Neural cell (in vitro differentiated cells): ENCODE data around the gene GFOD2. TPM values are rescaled to one million over a fixed set of nuclear protein-coding genes. Genes with fewer than 3 reads are reported as not detected.

Source experiments
- H2AFZ ChIP-seq: fragments of 200-600, 300-800 bp; sonication (generic), shearing (Covaris generic); 2 replicates; pipeline ENCODE4 v1.6.0; 2014; ENCODE audit warnings: low read depth, mild to moderate bottlenecking, antibody characterized with exemption, low read length, moderate library complexity
- H3F3A ChIP-seq: fragments of 200-600 bp; shearing (Covaris generic); 2 replicates; pipeline ENCODE4 v1.6.1; 2016; ENCODE audit warnings: mild to moderate bottlenecking, moderate library complexity, mixed read lengths, antibody characterized with exemption, low read length; ENCODE audit not compliant: insufficient read depth, poor library complexity, severe bottlenecking
- H3K27ac ChIP-seq: fragments of 200-600, 300-800 bp; sonication (generic), shearing (Covaris generic); 2 replicates; pipeline ENCODE4 v1.5.1; 2014; ENCODE audit warnings: mild to moderate bottlenecking, low read length, moderate library complexity
- H3K27me3 ChIP-seq: fragments of 300-800, 200-600 bp; sonication (generic), shearing (Covaris generic); 2 replicates; pipeline ENCODE4 v1.6.0; 2014; ENCODE audit warnings: mild to moderate bottlenecking, low read depth, low read length, moderate library complexity; ENCODE audit not compliant: insufficient read depth
- H3K36me3 ChIP-seq: fragments of 300-800, 200-600 bp; sonication (generic), shearing (Covaris generic); 2 replicates; pipeline ENCODE4 v1.5.1; 2014; ENCODE audit warnings: mild to moderate bottlenecking, antibody characterized with exemption, low read length, moderate library complexity; ENCODE audit not compliant: insufficient read depth
- H3K4me2 ChIP-seq: fragments of 300-800, 200-600 bp; sonication (generic), shearing (Covaris generic); 2 replicates; pipeline ENCODE4 v1.6.0; 2014; ENCODE audit warnings: mild to moderate bottlenecking, low read length
- H3K4me3 ChIP-seq: fragments of 300-800, 200-600 bp; sonication (generic), shearing (Covaris generic); 2 replicates; pipeline ENCODE4 v1.5.1; 2014; ENCODE audit warnings: mild to moderate bottlenecking, low read length, moderate library complexity
- H3K79me2 ChIP-seq: fragments of 200-600 bp; shearing (Covaris generic); replicated peaks from 2 replicates; pipeline ENCODE4 v1.6.0; 2014; ENCODE audit warnings: mild to moderate bottlenecking, low read length, moderate library complexity; ENCODE audit not compliant: insufficient read depth
- H3K9ac ChIP-seq: fragments of 300-800, 200-600 bp; sonication (generic), shearing (Covaris generic); 2 replicates; pipeline ENCODE4 v1.6.1; 2016; ENCODE audit warnings: mild to moderate bottlenecking, low read length, mixed read lengths
- H3K9me2 ChIP-seq: fragments of 200-600 bp; shearing (Covaris generic); 2 replicates; pipeline ENCODE4 v1.6.1; 2016; ENCODE audit warnings: mild to moderate bottlenecking, low read length, mixed read lengths; ENCODE audit not compliant: insufficient read depth
- H3K9me3 ChIP-seq: fragments of 200-600, 300-800 bp; sonication (generic), shearing (Covaris generic); 2 replicates; pipeline ENCODE4 v1.6.1; 2016; ENCODE audit warnings: mild to moderate bottlenecking, mixed run types, low read length, moderate library complexity, mixed read lengths
- H4K20me1 ChIP-seq: fragments of 200-600 bp; shearing (Covaris generic); 2 replicates; pipeline ENCODE4 v1.6.1; 2016; ENCODE audit warnings: mild to moderate bottlenecking, mixed run types; ENCODE audit not compliant: insufficient read depth
- EP300 ChIP-seq: fragments of 450-650 bp; conservative IDR thresholded peaks from 2 replicates; pipeline ENCODE4 v1.6.1; 2014; ENCODE audit warnings: antibody characterized with exemption, mild to moderate bottlenecking, moderate library complexity; ENCODE audit not compliant: poor library complexity, severe bottlenecking
- EZH2 ChIP-seq: fragments of 200-600, 300-800 bp; shearing (Covaris generic), sonication (generic); IDR thresholded peaks from 2 replicates; pipeline ENCODE4 v1.6.1; 2014; ENCODE audit warnings: antibody characterized with exemption, low read length, borderline replicate concordance, mild to moderate bottlenecking; ENCODE audit not compliant: insufficient read depth, poor library complexity, severe bottlenecking
- MXI1 ChIP-seq: fragments of 450-650 bp; conservative IDR thresholded peaks from 2 replicates; pipeline ENCODE4 v1.6.1; 2014; ENCODE audit warnings: antibody characterized with exemption, mild to moderate bottlenecking; ENCODE audit not compliant: poor library complexity, severe bottlenecking
- POLR2AphosphoS5 ChIP-seq: IDR thresholded peaks from 2 replicates; pipeline ENCODE4 v1.6.1; 2012
- RAD21 ChIP-seq: fragments of 450-650 bp; conservative IDR thresholded peaks from 2 replicates; pipeline ENCODE4 v1.6.1; 2014; ENCODE audit warnings: antibody characterized with exemption, mild to moderate bottlenecking, moderate library complexity
- SMC3 ChIP-seq: fragments of 450-650 bp; conservative IDR thresholded peaks from 2 replicates; pipeline ENCODE4 v1.6.1; 2014; ENCODE audit warnings: antibody characterized with exemption, mild to moderate bottlenecking, moderate library complexity; ENCODE audit not compliant: poor library complexity
- TAF1 ChIP-seq: IDR thresholded peaks from 2 replicates; pipeline ENCODE4 v1.6.1; 2012; ENCODE audit warnings: low read depth
- polyA plus RNA-seq: library from polyadenylated mRNA; depleted of rRNA; stranded (reverse); fragments of >200 nt; gene quantifications from 2 replicates; pipeline ENCODE4 v1.2.3, GENCODE V29; 2014
- TF ChIP-seq, protein P1 (sequence below): fragments of 450-650 bp; IDR thresholded peaks from 2 replicates; pipeline ENCODE4 v1.5.1; 2014; ENCODE audit warnings: antibody characterized with exemption, mild to moderate bottlenecking, moderate library complexity; ENCODE audit not compliant: poor library complexity, severe bottlenecking
- TF ChIP-seq, protein P2 (sequence below): IDR thresholded peaks from 2 replicates; pipeline ENCODE4 v1.6.1; 2012; ENCODE audit warnings: borderline replicate concordance

GFOD2 gene
- polyA plus RNA-seq, 1 donor from 2014 or later, result 88.4 TPM

DNA sequence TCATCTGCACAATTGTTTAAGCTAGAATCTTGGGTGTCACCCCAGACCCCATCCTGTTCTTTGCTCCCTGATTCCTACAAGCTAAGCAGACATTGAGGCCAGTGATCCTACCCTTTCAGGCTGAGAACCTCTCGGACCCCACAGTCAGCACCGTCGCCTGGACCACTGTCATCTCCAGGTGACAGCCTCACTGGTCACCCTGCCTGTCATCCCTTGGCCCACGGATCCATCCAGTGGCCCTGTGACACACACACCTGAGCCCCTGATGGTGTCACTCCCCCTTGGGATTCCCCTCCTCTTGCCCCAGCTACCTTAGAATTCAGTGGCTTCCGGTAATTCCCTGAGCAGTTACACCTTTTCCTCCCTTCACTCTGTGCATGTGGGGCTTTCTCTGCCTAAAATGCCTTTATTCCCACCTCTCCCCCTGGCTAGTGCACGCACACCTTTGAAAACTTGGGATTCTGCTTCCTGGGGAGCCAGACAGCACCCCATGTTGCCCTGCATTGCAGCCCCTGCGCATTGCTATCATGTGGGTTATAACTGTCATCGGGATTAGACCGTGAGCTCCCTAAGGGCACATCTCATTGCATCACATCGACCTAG is 49.5 kb downstream of the GFOD2 start:
- Histone ChIP-seq H3K9ac (no peak overlapping the region), H3K79me2 (no peaks in the 10 kb centered on the region), H3K4me2 (no peak overlapping the region), H3K9me2 (no peaks in the 10 kb centered on the region), H3F3A (no peaks in the 10 kb centered on the region), H3K36me3 (no peaks in the 10 kb centered on the region), H3K27ac (no peak overlapping the region), H3K9me3 (no peaks in the 10 kb centered on the region), H2AFZ (no peak overlapping the region), H4K20me1 (no peaks in the 10 kb centered on the region), H3K27me3 (no peaks in the 10 kb centered on the region), H3K4me3 (no peak overlapping the region)
- TF ChIP-seq RAD21, result no peak
- TF ChIP-seq TAF1, result no peak
- TF ChIP-seq, protein P1, sequence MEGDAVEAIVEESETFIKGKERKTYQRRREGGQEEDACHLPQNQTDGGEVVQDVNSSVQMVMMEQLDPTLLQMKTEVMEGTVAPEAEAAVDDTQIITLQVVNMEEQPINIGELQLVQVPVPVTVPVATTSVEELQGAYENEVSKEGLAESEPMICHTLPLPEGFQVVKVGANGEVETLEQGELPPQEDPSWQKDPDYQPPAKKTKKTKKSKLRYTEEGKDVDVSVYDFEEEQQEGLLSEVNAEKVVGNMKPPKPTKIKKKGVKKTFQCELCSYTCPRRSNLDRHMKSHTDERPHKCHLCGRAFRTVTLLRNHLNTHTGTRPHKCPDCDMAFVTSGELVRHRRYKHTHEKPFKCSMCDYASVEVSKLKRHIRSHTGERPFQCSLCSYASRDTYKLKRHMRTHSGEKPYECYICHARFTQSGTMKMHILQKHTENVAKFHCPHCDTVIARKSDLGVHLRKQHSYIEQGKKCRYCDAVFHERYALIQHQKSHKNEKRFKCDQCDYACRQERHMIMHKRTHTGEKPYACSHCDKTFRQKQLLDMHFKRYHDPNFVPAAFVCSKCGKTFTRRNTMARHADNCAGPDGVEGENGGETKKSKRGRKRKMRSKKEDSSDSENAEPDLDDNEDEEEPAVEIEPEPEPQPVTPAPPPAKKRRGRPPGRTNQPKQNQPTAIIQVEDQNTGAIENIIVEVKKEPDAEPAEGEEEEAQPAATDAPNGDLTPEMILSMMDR, result no peak
- no peak for TF ChIP-seq EZH2
- TF ChIP-seq MXI1, result no peak
- TF ChIP-seq EP300, result no peak
- TF ChIP-seq SMC3, result no peak
- TF ChIP-seq POLR2AphosphoS5, result no peak
- TF ChIP-seq, protein P2, sequence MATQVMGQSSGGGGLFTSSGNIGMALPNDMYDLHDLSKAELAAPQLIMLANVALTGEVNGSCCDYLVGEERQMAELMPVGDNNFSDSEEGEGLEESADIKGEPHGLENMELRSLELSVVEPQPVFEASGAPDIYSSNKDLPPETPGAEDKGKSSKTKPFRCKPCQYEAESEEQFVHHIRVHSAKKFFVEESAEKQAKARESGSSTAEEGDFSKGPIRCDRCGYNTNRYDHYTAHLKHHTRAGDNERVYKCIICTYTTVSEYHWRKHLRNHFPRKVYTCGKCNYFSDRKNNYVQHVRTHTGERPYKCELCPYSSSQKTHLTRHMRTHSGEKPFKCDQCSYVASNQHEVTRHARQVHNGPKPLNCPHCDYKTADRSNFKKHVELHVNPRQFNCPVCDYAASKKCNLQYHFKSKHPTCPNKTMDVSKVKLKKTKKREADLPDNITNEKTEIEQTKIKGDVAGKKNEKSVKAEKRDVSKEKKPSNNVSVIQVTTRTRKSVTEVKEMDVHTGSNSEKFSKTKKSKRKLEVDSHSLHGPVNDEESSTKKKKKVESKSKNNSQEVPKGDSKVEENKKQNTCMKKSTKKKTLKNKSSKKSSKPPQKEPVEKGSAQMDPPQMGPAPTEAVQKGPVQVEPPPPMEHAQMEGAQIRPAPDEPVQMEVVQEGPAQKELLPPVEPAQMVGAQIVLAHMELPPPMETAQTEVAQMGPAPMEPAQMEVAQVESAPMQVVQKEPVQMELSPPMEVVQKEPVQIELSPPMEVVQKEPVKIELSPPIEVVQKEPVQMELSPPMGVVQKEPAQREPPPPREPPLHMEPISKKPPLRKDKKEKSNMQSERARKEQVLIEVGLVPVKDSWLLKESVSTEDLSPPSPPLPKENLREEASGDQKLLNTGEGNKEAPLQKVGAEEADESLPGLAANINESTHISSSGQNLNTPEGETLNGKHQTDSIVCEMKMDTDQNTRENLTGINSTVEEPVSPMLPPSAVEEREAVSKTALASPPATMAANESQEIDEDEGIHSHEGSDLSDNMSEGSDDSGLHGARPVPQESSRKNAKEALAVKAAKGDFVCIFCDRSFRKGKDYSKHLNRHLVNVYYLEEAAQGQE, result no peak

DNA sequence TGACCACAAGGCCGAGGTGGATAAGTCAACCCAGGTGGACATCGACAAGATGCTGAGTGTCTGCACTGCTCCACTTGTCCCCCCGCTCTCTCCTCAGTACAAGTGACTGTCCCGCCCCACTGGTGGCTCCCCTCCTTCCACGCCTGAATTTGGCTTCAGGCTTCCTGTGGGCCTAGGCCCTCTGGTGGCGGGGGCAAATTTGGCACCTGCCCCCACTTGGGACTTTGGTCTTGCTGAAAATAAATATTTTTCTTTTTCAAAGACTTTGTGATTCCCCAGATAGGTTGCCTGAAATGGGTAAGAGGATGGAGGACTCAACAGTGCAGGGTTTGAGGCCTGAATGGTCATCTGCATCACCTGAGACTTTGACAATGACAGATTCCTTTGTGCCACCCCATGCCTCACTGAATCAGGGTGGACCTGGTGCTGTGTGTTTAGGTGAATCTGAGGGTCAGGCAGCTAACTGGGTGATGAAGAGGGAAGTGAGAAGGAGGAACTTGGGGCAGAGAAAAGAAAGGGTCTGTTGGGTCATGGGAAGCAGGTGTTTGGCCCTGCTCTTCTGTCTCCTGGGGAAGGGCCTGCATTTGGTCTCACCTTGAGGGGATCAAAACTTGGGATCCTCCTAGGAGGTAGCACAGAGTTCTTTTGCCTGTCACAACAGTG is 50.5 kb downstream of the GFOD2 start:
- no peak overlapping the region for H3K9ac ChIP-seq
- H3K27me3 ChIP-seq, result no peaks in the 10 kb centered on the region
- TF ChIP-seq EZH2, result no peak
- TF ChIP-seq POLR2AphosphoS5, result no peak
- no peak for TF ChIP-seq SMC3
- TF ChIP-seq RAD21, result no peak
- H3K27ac ChIP-seq, result no peak overlapping the region
- no peaks in the 10 kb centered on the region for H3K9me3 ChIP-seq
- no peak overlapping the region for H3K4me3 ChIP-seq
- H4K20me1 ChIP-seq, result no peaks in the 10 kb centered on the region
- H3K36me3 ChIP-seq, result no peaks in the 10 kb centered on the region
- H3K79me2 ChIP-seq, result no peaks in the 10 kb centered on the region
- H2AFZ ChIP-seq, result no peak overlapping the region
- H3F3A ChIP-seq, result no peaks in the 10 kb centered on the region
- H3K4me2 ChIP-seq, result no peak overlapping the region
- H3K9me2 ChIP-seq, result no peaks in the 10 kb centered on the region
